ENCODE measurements around the gene TBC1D2. TPM values are rescaled to one million over a fixed set of nuclear protein-coding genes. Genes with fewer than 3 reads are reported as not detected.

The TBC1D2 gene
- total and polyA plus RNA-seq, 2 donors (not counting 1 experiment from before 2014, with no cell fraction given): 7.5 to 24.9 TPM

DNA sequence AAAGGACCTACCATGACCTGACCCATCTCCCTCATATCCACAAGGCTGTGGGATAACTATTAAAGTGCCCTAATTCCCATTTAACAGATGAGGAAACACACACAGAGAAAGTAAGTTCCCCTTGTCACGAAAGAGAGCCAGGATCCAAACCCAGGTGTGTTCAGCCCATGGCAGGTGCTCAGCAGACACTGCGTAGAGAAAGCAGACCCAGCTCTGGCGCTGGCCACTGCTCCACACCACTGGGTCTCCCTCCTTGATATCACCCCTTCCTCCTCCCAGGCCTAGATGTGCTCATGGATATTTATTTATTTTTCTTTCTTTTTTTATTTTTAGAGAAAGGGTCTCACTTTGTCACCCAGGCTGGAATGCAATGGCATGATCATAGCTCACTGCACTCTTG is 39.1 kb downstream of the TBC1D2 start:
- Histone ChIP-seq H3K9ac (ENCODE audit: insufficient read depth, low read length) (no peak overlapping the region), H3K27ac (ENCODE audit: insufficient read depth, low read length) (no peak overlapping the region), H3K36me3 (ENCODE audit: control insufficient read depth, insufficient read depth, low read length) (peaks cover 9% of the 10 kb centered on the region), H2AFZ (ENCODE audit: low read length) (no peak overlapping the region), H3K79me2 (ENCODE audit: control insufficient read depth, insufficient read depth, low read length) (no peaks in the 10 kb centered on the region), H4K20me1 (ENCODE audit: control insufficient read depth, extremely low read depth, insufficient read depth, low read length) (no peaks in the 10 kb centered on the region), H3K4me1 (ENCODE audit: control insufficient read depth, extremely low read depth, insufficient read depth, low read length) (no peaks in the 10 kb centered on the region), H3K4me3 (replicated peaks in 1 of 4; ENCODE audit: control extremely low read depth in 1 of 4, insufficient read depth in 1 of 4, low read depth in 3 of 4, low read length in 4 of 4) (no peak overlapping the region), H3K9me3 (ENCODE audit: control insufficient read depth, insufficient read depth, low read depth, low read length) (no peaks in the 10 kb centered on the region), H3K27me3 (ENCODE audit: control insufficient read depth, insufficient read depth, low read length) (no peaks in the 10 kb centered on the region), H3K4me2 (ENCODE audit: extremely low read depth, insufficient read depth, low read length) (no peak overlapping the region)
- DNase-seq (ENCODE audit: low read depth in 2 of 2): no peak
- TF ChIP-seq, protein P1, sequence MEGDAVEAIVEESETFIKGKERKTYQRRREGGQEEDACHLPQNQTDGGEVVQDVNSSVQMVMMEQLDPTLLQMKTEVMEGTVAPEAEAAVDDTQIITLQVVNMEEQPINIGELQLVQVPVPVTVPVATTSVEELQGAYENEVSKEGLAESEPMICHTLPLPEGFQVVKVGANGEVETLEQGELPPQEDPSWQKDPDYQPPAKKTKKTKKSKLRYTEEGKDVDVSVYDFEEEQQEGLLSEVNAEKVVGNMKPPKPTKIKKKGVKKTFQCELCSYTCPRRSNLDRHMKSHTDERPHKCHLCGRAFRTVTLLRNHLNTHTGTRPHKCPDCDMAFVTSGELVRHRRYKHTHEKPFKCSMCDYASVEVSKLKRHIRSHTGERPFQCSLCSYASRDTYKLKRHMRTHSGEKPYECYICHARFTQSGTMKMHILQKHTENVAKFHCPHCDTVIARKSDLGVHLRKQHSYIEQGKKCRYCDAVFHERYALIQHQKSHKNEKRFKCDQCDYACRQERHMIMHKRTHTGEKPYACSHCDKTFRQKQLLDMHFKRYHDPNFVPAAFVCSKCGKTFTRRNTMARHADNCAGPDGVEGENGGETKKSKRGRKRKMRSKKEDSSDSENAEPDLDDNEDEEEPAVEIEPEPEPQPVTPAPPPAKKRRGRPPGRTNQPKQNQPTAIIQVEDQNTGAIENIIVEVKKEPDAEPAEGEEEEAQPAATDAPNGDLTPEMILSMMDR (conservative IDR thresholded peaks at IDR 0.05 in 1 of 2, IDR thresholded peaks at IDR 0.05 in 1 of 2; ENCODE audit: low read depth in 1 of 2, low read length in 2 of 2): no peak
- TF ChIP-seq EZH2 (IDR thresholded peaks at IDR 0.05; ENCODE audit: low read length, missing control alignments): no peak

DNA sequence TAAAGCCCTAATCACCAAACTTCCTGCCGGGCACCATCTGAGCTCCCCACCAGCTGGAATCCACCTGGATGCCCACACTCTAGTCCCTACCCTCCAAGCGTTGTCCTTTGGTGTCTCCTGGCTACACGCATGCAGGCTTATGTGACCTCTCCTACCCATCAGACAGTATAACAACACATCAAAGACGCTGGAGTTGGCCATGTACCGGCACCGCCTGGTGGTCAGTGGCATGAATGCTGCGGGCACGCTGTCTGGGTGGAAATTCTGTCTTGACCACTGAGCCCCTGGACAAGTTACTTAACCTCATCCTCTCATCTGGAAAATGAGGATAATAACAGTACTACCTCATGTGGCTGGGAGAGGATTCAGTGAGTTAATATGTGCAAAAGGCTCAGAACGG is 39.6 kb downstream of the TBC1D2 start:
- H3K27ac ChIP-seq (ENCODE audit: insufficient read depth, low read length): no peak overlapping the region
- no peak for DNase-seq (ENCODE audit: low read depth in 2 of 2)
- H3K4me2 ChIP-seq (ENCODE audit: extremely low read depth, insufficient read depth, low read length): no peak overlapping the region
- H3K79me2 ChIP-seq (ENCODE audit: control insufficient read depth, insufficient read depth, low read length): no peaks in the 10 kb centered on the region
- no peaks in the 10 kb centered on the region for H3K27me3 ChIP-seq (ENCODE audit: control insufficient read depth, insufficient read depth, low read length)
- H3K9ac ChIP-seq (ENCODE audit: insufficient read depth, low read length): no peak overlapping the region
- no peaks in the 10 kb centered on the region for H3K4me1 ChIP-seq (ENCODE audit: control insufficient read depth, extremely low read depth, insufficient read depth, low read length)
- TF ChIP-seq, protein P1 (conservative IDR thresholded peaks at IDR 0.05 in 1 of 2, IDR thresholded peaks at IDR 0.05 in 1 of 2; ENCODE audit: low read depth in 1 of 2, low read length in 2 of 2): peak in 1 of 2 donors; percentile 53
- TF ChIP-seq EZH2 (IDR thresholded peaks at IDR 0.05; ENCODE audit: low read length, missing control alignments): no peak
- no peaks in the 10 kb centered on the region for H3K9me3 ChIP-seq (ENCODE audit: control insufficient read depth, insufficient read depth, low read depth, low read length)
- peaks cover 6% of the 10 kb centered on the region for H3K36me3 ChIP-seq (ENCODE audit: control insufficient read depth, insufficient read depth, low read length)
- H2AFZ ChIP-seq (ENCODE audit: low read length): no peak overlapping the region
- no peaks in the 10 kb centered on the region for H4K20me1 ChIP-seq (ENCODE audit: control insufficient read depth, extremely low read depth, insufficient read depth, low read length)
- no peak overlapping the region for H3K4me3 ChIP-seq (replicated peaks in 1 of 4; ENCODE audit: control extremely low read depth in 1 of 4, insufficient read depth in 1 of 4, low read depth in 3 of 4, low read length in 4 of 4)

DNA sequence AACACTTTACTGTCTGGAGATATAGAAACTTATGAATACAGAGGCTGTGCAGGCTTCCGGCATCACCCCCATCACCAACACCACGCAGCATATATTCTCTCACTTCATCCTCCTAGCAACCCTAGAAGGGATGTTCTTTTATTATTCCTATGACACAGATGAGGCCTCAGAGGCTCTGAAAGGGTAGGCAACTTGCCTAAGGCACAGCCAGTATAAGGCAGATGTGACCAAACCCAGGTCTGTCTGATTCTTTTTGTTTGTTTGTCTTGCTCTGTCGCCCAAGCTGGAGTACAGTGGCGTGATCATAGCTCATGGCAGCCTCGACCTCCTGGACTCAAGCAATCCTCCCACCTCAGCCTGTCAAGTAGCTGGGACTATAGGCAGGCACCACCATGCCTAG is 40.2 kb downstream of the TBC1D2 start:
- DNase-seq (ENCODE audit: low read depth in 2 of 2): peak in 1 of 2 donors; percentile 11
- H3K27me3 ChIP-seq (ENCODE audit: control insufficient read depth, insufficient read depth, low read length): no peaks in the 10 kb centered on the region
- no peak overlapping the region for H3K9ac ChIP-seq (ENCODE audit: insufficient read depth, low read length)
- no peaks in the 10 kb centered on the region for H3K9me3 ChIP-seq (ENCODE audit: control insufficient read depth, insufficient read depth, low read depth, low read length)
- H3K27ac ChIP-seq (ENCODE audit: insufficient read depth, low read length): no peak overlapping the region
- TF ChIP-seq, protein P1 (conservative IDR thresholded peaks at IDR 0.05 in 1 of 2, IDR thresholded peaks at IDR 0.05 in 1 of 2; ENCODE audit: low read depth in 1 of 2, low read length in 2 of 2): no peak
- TF ChIP-seq EZH2 (IDR thresholded peaks at IDR 0.05; ENCODE audit: low read length, missing control alignments): no peak
- H3K4me2 ChIP-seq (ENCODE audit: extremely low read depth, insufficient read depth, low read length): no peak overlapping the region
- H3K4me1 ChIP-seq (ENCODE audit: control insufficient read depth, extremely low read depth, insufficient read depth, low read length): no peaks in the 10 kb centered on the region
- no peaks in the 10 kb centered on the region for H3K79me2 ChIP-seq (ENCODE audit: control insufficient read depth, insufficient read depth, low read length)
- H3K36me3 ChIP-seq (ENCODE audit: control insufficient read depth, insufficient read depth, low read length): peaks cover 3% of the 10 kb centered on the region
- no peak overlapping the region for H2AFZ ChIP-seq (ENCODE audit: low read length)
- no peak overlapping the region for H3K4me3 ChIP-seq (replicated peaks in 1 of 4; ENCODE audit: control extremely low read depth in 1 of 4, insufficient read depth in 1 of 4, low read depth in 3 of 4, low read length in 4 of 4)
- no peaks in the 10 kb centered on the region for H4K20me1 ChIP-seq (ENCODE audit: control insufficient read depth, extremely low read depth, insufficient read depth, low read length)

Data from fibroblast of lung (primary cell).